HCT116 (cell line): Measurements from ENCODE around the gene PLCB1. TPM values are rescaled to one million over a fixed set of nuclear protein-coding genes. Genes with fewer than 3 reads are reported as not detected.
A peak's percentile ranks its signal among the peaks of the same experiment; 100 is the strongest.

Source experiments
- ATAC-seq: fragments of 200-7000 bp; cut with Tn5 transposase; 2 replicates; pipeline ENCODE4 v1.9.1; 2020; ENCODE audit warnings: mild to moderate bottlenecking, moderate library complexity
- BruUV-seq: library from RNA; stranded (reverse); fragments of 400-500 nt; replicated peaks from 2 replicates; lab custom pipeline; 2021; lab: Mats Ljungman, UMichigan
- CTCF ChIA-PET: fragments of 300-600 bp; sonication (Branson Sonifier 250); formaldehyde crosslinking; loops from one replicate; lab custom pipeline; 2021; ENCODE audit warnings: antibody characterized with exemption; lab: Charles Lee
- POLR2A ChIA-PET: fragments of 300-600, 350-600 bp; sonication (Branson Sonifier 250); formaldehyde crosslinking; loops from one replicate; lab custom pipeline; 2021; ENCODE audit warnings: antibody characterized with exemption; lab: Charles Lee
- RAD21 ChIA-PET, 2 experiments: fragments of 300-600 bp; sonication (Branson Sonifier 250); formaldehyde crosslinking; loops; one replicate each; lab custom pipeline; 2023; ENCODE audit warnings: low total read pairs in 2 of 2; ENCODE audit not compliant: uncharacterized antibody in 2 of 2, unreplicated experiment in 2 of 2, low non-redundant PET in 1 of 2; lab: Charles Lee
- DNase-seq: peaks from one replicate; pipeline ENCODE4 v3.0.0-alpha.2; 2010; ENCODE audit warnings: low read depth, low spot score
- H2AFZ ChIP-seq: fragments of 200-600 bp; shearing (Covaris generic), sonication (generic); 2 replicates; pipeline ENCODE4 v1.6.1; 2017; ENCODE audit warnings: low read depth, mixed run types, mixed read lengths, antibody characterized with exemption, low read length; ENCODE audit not compliant: poor library complexity, severe bottlenecking
- H3K27ac ChIP-seq: 2 replicates; pipeline ENCODE4 v1.5.1; 2012; ENCODE audit warnings: low read depth, low read length
- H3K27me3 ChIP-seq: fragments of 200-600 bp; sonication (generic); 2 replicates; pipeline ENCODE4 v1.6.1; 2016; ENCODE audit warnings: mixed run types, low read length, mixed read lengths; ENCODE audit not compliant: insufficient read depth
- H3K36me3 ChIP-seq, 2 experiments: fragments of 200-500 bp in 1 of 2; fragments of 200-600 bp in 1 of 2; sonication (Bioruptor generic) in 1 of 2; sonication (generic) in 1 of 2; 2 replicates each; pipeline versions ENCODE4 v1.5.1 to v1.6.1; 2014 to 2016; ENCODE audit warnings: low read length in 2 of 2, inconsistent platforms in 1 of 2, mixed read lengths in 1 of 2, mixed run types in 1 of 2; ENCODE audit not compliant: insufficient read depth in 2 of 2, control insufficient read depth in 1 of 2
- H3K4me1 ChIP-seq, 2 experiments: fragments of 200-600 bp in 1 of 2; sonication (generic) in 1 of 2; 2 replicates each; pipeline versions ENCODE4 v1.5.1 to v1.6.1; 2012 to 2017; ENCODE audit warnings: low read length in 2 of 2, inconsistent platforms in 1 of 2, mild to moderate bottlenecking in 1 of 2, mixed read lengths in 1 of 2, mixed run types in 1 of 2, moderate library complexity in 1 of 2; ENCODE audit not compliant: insufficient read depth in 2 of 2, control insufficient read depth in 1 of 2
- H3K4me2 ChIP-seq: fragments of 200-600 bp; sonication (generic); 2 replicates; pipeline ENCODE4 v1.6.1; 2017; ENCODE audit warnings: mixed run types, low read length, mixed read lengths
- H3K4me3 ChIP-seq, 2 experiments: fragments of 200-600 bp in 1 of 2; sonication (generic) in 1 of 2; replicated peaks in 1 of 2; 2 replicates each; pipeline ENCODE4 v1.5.1; 2011 to 2016; ENCODE audit warnings: low read length in 2 of 2, control low read depth in 1 of 2, low read depth in 1 of 2, mild to moderate bottlenecking in 1 of 2, mixed read lengths in 1 of 2, mixed run types in 1 of 2
- H3K79me2 ChIP-seq: fragments of 200-600 bp; sonication (generic); 2 replicates; pipeline ENCODE4 v1.6.1; 2017; ENCODE audit warnings: mild to moderate bottlenecking, mixed run types, low read length, moderate library complexity, mixed read lengths; ENCODE audit not compliant: insufficient read depth
- H3K9ac ChIP-seq: fragments of 200-600 bp; sonication (generic); 2 replicates; pipeline ENCODE4 v1.6.1; 2016; ENCODE audit warnings: low read length, mixed read lengths
- H3K9me2 ChIP-seq: fragments of 200-600 bp; sonication (generic), shearing (Covaris generic); 2 replicates; pipeline ENCODE4 v1.6.1; 2017; ENCODE audit warnings: mixed run types, mild to moderate bottlenecking, moderate library complexity; ENCODE audit not compliant: insufficient read depth
- H3K9me3 ChIP-seq, 2 experiments: fragments of 200-500 bp in 1 of 2; fragments of 200-600 bp in 1 of 2; sonication (Bioruptor generic) in 1 of 2; sonication (generic) in 1 of 2; 2 replicates each; pipeline ENCODE4 v1.6.1; 2014 to 2017; ENCODE audit warnings: low read length in 2 of 2, mixed read lengths in 2 of 2, inconsistent platforms in 1 of 2, low read depth in 1 of 2, mild to moderate bottlenecking in 1 of 2, mixed run types in 1 of 2, moderate library complexity in 1 of 2; ENCODE audit not compliant: control insufficient read depth in 1 of 2, insufficient read depth in 1 of 2
- H4K20me1 ChIP-seq: fragments of 200-600 bp; sonication (generic), shearing (Covaris generic); 2 replicates; pipeline ENCODE4 v1.6.1; 2017; ENCODE audit warnings: mixed run types, mild to moderate bottlenecking, moderate library complexity; ENCODE audit not compliant: insufficient read depth
- ATF3 ChIP-seq: IDR thresholded peaks from 2 replicates; pipeline ENCODE4 v1.6.1; 2012
- CBX3 ChIP-seq: IDR thresholded peaks from 2 replicates; pipeline ENCODE4 v1.6.1; 2012; ENCODE audit warnings: low read depth
- CEBPB ChIP-seq: IDR thresholded peaks from 2 replicates; pipeline ENCODE4 v1.6.1; 2012; ENCODE audit warnings: low read depth
- CTCF ChIP-seq, 3 experiments: fragments of 200-600 bp in 1 of 3; sonication (generic) in 1 of 3; IDR thresholded peaks in 2 of 3; conservative IDR thresholded peaks in 1 of 3; 2 replicates each; pipeline ENCODE4 v1.5.1; 2012 to 2017; ENCODE audit warnings: low read depth in 2 of 3, low read length in 2 of 3, antibody characterized with exemption in 1 of 3, borderline replicate concordance in 1 of 3, control low read depth in 1 of 3, mild to moderate bottlenecking in 1 of 3, mixed read lengths in 1 of 3, mixed run types in 1 of 3, moderate library complexity in 1 of 3; ENCODE audit not compliant: insufficient read depth in 1 of 3
- EGR1 ChIP-seq: IDR thresholded peaks from 2 replicates; pipeline ENCODE4 v1.6.1; 2012; ENCODE audit warnings: low read depth
- ELF1 ChIP-seq: IDR thresholded peaks from 2 replicates; pipeline ENCODE4 v1.6.1; 2012; ENCODE audit warnings: low read depth, borderline replicate concordance
- EZH2 ChIP-seq: fragments of 200-600 bp; sonication (generic); IDR thresholded peaks from 2 replicates; pipeline ENCODE4 v1.6.1; 2017; ENCODE audit warnings: antibody characterized with exemption, mixed run types
- EZH2phosphoT487 ChIP-seq: fragments of 200-600 bp; IDR thresholded peaks from 2 replicates; pipeline ENCODE4 v1.6.1; 2018; ENCODE audit warnings: antibody characterized with exemption, borderline replicate concordance
- FOSL1 ChIP-seq: IDR thresholded peaks from 2 replicates; pipeline ENCODE4 v1.6.1; 2012; ENCODE audit warnings: low read depth
- MAX ChIP-seq: IDR thresholded peaks from 2 replicates; pipeline ENCODE4 v1.6.1; 2012
- REST ChIP-seq: IDR thresholded peaks from 2 replicates; pipeline ENCODE4 v1.6.1; 2012; ENCODE audit warnings: low read depth
- SP1 ChIP-seq: IDR thresholded peaks from 2 replicates; pipeline ENCODE4 v1.6.1; 2012; ENCODE audit warnings: low read depth
- YY1 ChIP-seq: IDR thresholded peaks from 2 replicates; pipeline ENCODE4 v1.6.1; 2011; ENCODE audit warnings: low read length, low read depth, moderate library complexity, mild to moderate bottlenecking; ENCODE audit not compliant: insufficient replicate concordance; ENCODE audit errors: extremely low read depth
- ZFX ChIP-seq: fragments of 450-650 bp; IDR thresholded peaks from 2 replicates; pipeline ENCODE4 v1.6.1; 2017
- intact Hi-C: fragments of 100-400 bp; cut with micrococcal nuclease; formaldehyde crosslinking; loops from 2 replicates; pipeline ENCODE4 v1.10.0; 2022
- total RNA-seq: library from RNA; stranded (reverse); gene quantifications from one replicate; pipeline ENCODE4 v1.2.1, GENCODE V29; 2021; ENCODE audit not compliant: unreplicated experiment

PLCB1 gene
- total RNA-seq, 1 experiment from 2014 or later = 15.8 TPM

- no TSS peak for BruUV-seq
Observed at GRCh38 chr20:8523684-8524083, 391.6 kb downstream of the PLCB1 start.

More at GRCh38 chr20:8523684-8524083, 391.6 kb downstream of the PLCB1 start:
- DNase-seq (no peak), ATAC-seq (0 out of 2 replicates have a peak, but pooled peaks have one; percentile 42)
- POLR2A ChIA-PET = no interaction called here
- Histone ChIP-seq H3K36me3 (no peaks in the 10 kb centered on the region), H3K4me1 (no peaks in the 10 kb centered on the region), H3K4me3 (no peak overlapping the region), H3K9me2 (no peaks in the 10 kb centered on the region), H3K79me2 (no peaks in the 10 kb centered on the region), H3K9me3 (no peaks in the 10 kb centered on the region), H3K9ac (no peak overlapping the region), H2AFZ (no peak overlapping the region), H3K27ac (no peak overlapping the region), H4K20me1 (no peaks in the 10 kb centered on the region), H3K4me2 (no peak overlapping the region), H3K27me3 (no peaks in the 10 kb centered on the region)
- intact Hi-C loops = loop anchor here (10.0 kb wide), 1 partner anchor 489 kb away; no protein-coding TSS in a partner anchor
- no peak for TF ChIP-seq CTCF (IDR thresholded peaks at IDR 0.05 in 2 of 3, conservative IDR thresholded peaks at IDR 0.05 in 1 of 3; ENCODE audit: borderline replicate concordance in 1 of 3, insufficient read depth in 1 of 3, low read depth in 2 of 3, low read length in 2 of 3)
- no peak for TF ChIP-seq REST
- TF ChIP-seq ZFX = no peak
- no peak for TF ChIP-seq EZH2phosphoT487
- TF ChIP-seq CEBPB = no peak
- TF ChIP-seq FOSL1 = no peak
- no peak for TF ChIP-seq ELF1
- no peak for TF ChIP-seq SP1
- TF ChIP-seq EGR1 = no peak
- TF ChIP-seq ATF3 = no peak
- TF ChIP-seq YY1 = no peak
- no peak for TF ChIP-seq MAX
- TF ChIP-seq CBX3 = no peak
- no peak for TF ChIP-seq EZH2
- RAD21 ChIA-PET = no interaction called here
- CTCF ChIA-PET = no interaction called here
